HG03045 (cell line): ENCODE measurements around the gene SSPN.

Source experiments
- ATAC-seq: cut with Tn5 transposase; IDR thresholded peaks from one replicate; pipeline ENCODE4 v1.9.1; 2021; ENCODE audit warnings: mild to moderate bottlenecking, moderate library complexity; ENCODE audit not compliant: unreplicated experiment

Gene SSPN, protein sequence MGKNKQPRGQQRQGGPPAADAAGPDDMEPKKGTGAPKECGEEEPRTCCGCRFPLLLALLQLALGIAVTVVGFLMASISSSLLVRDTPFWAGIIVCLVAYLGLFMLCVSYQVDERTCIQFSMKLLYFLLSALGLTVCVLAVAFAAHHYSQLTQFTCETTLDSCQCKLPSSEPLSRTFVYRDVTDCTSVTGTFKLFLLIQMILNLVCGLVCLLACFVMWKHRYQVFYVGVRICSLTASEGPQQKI

DNA sequence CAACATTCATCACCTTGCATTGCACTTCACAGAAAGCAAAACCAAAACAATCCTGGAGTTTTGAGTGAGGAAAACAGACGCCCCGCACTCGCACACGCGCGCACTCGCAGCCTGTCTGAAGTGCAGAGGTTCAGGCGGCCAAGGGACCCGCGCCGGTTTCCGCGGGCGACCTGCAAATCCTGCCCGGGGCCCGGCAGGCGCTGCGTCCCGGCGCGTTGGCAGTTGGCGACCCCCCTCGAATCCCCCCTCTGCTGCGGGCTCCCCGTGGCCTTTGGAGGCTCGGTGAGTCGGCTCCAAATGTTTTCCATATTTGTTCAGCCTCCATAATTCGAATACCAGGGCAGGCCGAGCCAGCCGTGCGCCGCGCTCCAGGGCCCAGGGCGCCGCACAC lies at the start of gene SSPN:
TSS of gene SSPN (plus strand) at position 324 of the 391 bp plus-strand sequence. CDS start 100 bp downstream, outside the sequence.
- ATAC-seq, result no peak

DNA sequence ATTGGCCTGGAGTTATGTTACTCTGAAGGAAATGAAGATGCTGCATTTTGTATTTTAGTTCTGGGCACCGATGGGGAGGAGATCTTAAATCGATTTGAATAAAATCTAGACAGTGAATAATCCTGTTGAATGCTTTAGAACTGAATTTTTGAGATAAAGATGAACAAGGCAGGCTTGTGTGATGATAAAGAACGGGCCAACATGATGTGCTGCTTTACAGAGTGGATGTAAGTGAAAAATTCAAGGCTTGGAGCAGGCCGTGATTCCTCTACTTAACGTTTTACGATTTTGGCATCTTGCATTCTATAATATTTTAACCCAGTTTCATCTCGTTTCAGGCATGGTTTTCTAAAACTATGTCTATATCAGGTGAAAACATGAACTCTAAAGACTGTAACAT lies 47.1 kb upstream of the SSPN start:
- ATAC-seq, result no peak

DNA sequence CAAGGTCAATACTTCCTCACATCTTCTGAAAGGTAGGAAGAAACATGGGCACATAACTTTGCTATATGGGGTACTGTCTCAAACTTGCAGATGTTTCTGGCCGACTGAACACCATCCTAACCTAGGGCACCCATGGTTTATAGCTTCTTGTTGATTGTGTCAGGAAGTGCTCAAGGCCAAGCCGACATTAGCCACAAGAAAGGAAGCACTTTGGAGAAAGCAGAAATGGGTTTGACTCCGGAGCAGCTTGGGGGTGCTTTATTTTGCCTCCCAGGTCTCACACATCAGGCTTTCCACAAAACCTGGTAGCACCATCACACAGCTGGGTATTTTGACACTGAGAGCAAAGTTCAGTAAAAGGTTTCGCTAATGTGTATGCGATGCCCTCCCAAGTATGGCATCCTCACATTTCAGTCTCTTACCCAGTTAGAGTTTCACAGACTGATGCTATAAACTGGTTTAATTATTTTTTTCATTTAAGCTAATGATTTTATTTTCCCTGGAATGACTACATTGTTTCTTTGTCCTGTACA lies 45.3 kb upstream of the SSPN start:
- ATAC-seq, result no peak

DNA sequence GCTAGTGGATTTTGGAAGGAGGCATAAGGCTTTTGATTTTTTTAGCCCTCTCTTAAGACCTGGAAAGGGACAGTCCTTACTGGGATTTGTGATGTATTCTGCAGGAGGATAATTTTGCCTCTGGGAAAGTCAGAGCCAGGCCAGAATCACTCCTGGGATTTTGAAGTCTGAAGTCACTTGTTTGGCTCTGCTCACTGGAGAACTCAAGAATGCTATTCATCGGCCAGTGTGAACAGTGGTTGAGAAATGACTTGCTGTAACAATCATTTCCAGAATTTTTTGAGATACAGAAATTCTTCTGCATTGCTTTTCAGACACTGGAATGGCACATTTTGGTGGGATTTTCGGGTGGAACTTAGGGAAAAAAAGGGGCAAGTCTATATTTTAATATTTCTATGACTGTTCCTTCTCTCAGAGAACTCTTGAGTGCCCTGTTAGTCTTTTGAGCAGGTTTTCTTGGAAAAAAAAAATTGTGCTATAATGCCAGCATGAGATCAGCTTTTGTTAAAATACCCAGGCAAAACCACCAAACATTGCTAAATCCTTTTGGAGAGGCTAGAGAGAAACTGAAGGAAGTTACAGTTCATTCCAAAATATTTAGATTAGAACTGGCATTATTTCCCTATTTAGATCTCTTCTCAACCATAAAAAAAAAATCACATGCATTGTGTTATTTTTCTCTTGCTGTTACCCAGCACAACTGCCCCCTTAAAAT lies 44.5 kb upstream of the SSPN start:
- no peak for ATAC-seq

DNA sequence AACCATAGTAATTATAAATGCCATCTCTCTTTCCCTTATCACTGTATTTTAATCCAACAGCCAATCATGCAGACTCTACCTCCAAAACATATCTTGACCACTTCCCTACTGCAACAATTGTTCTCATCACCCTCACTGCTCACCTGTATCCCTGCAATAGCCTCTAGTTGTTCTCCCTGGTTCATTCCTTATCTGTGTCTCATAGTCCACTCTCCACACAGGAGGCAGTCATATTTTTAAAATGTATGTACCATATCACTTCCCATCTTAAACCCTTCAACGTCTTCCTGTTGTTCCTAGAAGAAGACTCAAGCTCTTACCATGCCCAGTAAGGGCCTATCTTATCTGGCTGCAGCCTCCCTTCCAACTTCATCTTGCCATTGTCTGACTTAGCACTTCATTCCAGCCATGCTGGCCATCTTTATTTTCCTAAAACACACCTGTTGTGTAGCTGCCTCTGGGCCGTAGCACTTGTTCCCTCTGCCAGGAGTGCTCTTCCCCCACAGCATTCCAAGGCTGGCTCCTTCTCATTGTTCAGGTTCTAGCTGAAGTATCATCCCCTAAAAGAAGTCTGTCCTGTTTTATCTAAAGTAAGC lies 42.8 kb upstream of the SSPN start:
- no peak for ATAC-seq

DNA sequence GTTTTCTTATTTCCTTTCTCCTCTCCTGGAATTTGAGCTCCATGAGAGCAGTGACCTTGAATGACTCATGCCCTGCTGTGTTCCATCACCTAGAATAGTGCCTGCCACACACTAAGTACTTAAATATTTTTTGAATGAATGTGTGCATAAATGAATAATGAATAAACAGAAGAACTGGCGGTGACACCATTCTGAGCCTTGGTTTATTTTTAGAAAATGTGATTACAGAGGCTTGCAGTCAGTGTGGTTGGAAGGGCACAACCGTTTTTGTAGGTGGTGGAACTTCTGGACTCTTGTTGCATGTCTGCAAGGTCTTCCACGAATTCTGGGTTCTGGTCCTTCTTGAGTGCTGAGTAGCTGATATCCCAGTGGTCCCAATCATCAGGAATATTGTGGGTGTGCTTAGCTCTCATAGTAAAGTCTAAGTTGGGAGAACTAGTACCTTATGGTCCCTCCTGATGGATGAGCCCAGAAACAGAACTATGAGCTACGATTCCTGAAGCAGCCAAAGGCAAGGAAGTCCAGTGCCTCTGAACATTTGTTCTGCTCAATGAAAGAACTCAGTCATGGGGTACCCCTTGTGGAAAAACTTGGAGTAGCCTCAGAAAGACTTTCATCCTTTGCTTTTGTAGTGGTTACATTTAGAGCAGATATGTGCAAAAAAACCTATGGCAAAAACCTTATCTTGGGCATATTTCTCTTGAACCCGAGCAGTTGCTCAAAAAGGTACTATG lies 41.8 kb upstream of the SSPN start:
- ATAC-seq, result no peak

DNA sequence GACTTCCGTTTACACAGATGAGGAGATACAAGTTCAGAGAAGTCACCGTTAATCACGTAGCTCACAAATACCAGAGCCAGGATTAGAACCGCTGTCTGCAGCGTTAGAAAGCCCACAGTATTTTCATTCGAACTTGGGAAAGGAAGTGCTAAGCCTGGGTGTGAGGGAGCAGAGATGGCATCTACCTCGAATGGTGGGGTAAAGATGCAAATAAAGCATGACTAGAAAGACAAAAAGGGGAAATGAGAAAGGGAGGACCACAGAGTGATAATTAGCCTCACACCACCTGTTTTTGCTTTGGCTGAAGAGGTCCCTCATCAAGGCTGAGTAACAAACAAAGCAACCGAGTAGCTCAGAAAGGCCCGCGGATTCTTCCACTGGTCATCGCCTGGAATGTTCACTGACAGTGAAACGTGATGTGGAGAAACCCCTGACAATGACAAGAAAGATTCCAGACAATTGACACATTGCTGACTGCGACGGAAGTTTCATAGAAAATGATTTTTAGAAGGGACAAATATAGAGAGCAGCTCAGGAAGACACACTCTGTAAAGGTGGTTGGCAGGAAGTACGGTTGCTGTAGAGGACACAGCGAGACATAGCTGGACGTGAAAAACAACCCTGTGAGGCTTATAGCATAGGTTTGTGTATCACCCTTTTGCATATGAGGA lies 39.0 kb upstream of the SSPN start:
- ATAC-seq, result peak; percentile 88

DNA sequence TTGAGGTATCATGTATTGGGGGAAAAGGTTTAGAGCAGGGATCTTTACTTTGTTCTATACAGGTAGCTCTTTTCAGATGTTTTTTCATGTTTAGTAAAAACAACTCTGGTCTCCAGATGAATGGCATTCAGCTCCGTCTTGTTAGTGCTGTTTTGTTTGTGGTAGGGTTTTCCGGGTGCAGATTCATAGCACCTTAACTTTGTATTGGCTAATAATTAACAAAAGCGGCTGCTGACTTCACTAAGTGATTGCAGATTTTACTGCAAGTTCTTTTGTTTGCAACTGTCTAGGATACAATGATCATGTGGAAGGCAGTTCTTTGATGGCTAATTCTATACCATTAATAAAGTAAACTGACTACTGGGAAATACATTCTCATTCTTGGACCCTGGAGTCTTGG lies 38.4 kb upstream of the SSPN start:
- peak; percentile 23 for ATAC-seq

DNA sequence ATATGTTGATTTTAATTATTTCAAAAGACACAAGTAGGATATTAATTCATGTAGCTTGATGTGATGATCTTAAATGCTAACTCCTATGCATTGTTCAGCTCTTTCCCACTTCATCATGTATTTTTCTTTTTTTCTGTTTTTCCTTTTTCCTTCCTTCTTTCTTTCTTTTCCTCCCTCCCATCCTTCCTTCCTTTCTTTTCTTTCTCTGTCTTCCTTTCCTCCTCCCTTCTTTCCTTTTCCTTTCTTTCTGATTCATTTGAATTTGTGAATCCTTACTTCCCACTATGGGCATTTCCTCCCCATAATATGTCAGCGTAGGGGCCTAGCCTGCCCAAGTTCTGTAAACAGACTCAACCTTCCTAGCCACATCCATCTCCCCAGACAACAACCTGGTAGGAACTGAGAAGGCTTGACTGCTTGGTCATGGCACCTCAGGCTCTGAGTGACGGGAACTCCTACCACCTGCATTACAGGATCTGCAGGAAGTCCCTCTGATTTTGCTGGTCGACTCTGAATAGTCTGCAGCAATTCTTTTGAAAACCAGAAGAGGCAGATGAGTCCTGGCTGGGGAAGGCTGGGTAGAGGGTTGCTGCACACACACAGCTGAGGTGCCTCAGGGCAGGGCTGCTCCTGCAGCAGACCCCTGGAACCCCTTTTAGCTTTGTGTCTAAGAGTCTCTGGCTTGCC lies 37.2 kb upstream of the SSPN start:
- no peak for ATAC-seq

DNA sequence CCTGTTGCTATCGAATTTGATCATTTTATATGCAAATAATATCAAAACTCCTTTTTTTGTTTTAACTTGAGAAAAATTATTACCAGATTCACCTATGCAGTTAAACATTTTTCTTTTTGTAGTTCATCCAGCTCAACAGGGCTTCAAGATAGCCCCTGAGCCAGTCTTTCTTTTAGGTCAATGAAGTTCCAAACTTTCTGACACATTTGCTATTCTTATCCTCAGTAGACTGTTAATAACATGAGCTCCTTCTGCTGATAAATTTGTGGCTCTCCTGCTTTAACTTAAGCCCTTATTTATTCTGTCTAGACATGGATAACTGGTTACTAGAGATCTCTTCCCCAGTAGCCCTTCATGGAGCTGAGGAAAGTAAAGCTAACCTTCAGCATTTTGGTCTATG lies 33.2 kb upstream of the SSPN start:
- ATAC-seq, result no peak

DNA sequence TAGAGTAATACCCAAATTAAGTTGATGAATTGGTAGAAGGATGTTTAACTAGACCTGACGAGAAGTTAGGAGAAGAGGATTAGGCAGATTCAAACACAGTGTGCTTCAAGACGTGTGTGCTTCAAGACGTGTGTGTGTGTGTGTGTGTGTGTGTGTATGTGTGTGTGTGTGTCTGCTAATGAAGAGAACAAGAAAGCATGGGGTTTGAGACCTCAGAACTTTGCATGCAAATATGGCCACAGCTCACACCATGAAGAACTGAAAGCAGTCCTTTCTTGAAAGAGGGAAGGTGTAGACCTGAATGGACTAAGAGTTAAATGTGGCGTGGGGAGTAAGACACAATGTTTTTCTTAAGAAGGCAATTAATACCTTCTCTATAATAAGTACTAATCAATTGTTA lies 32.5 kb upstream of the SSPN start:
- peak; percentile 80 for ATAC-seq

DNA sequence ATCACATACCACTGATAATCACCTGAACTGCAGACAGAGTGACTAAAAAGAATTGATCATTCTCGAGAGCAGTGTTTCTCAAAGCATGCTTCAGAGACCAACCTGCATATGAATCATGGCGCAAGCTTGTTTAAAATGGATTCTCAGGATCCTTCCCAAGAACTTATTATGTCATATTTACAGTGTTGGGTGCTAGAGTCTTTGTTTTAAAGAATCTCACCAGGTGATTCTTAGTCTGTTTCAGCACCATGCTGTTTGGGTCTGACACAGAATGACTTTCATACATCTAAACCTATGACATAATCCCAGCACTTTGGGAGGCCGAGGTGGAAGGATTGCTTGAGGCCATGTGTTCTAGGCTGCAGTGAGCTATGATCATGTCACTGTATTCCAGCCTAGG lies 31.3 kb upstream of the SSPN start:
- ATAC-seq, result no peak

DNA sequence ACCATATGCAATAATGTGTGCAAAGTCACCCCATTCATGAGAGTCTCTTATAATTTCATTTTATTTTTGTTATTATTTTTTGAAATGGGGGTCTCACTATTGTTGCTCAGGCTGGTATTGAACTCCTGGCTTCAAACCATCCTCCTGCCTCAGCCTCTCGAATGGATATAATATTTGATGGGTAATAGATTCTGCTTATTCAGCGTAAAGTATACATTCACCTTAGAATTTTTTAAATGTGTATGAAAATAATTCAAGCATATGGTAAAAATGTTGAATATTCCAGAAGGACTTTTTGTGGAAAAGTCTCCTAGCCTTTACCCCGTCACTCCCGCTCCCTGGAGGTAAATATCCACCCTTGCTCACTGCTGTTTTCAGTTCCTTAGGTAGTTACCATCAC lies 23.4 kb upstream of the SSPN start:
- ATAC-seq, result no peak

DNA sequence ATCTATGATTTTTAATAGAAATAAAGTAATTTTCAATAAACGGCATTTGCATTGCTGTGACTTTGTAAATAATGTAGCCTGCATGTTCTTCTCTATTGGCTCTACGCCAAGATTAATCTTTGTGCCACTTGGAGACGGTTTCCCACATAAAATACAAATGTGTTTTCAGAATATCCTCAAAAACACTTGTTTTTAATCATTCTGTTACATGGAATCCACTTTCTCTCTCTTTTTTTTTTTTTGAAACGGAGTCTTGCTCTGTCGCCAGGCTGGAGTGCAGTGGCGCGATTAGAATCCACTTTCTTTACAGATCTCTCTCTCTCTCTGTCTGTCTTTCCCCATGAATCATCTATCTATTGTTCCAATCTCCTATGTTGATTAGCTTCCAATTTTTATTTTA lies 22.8 kb upstream of the SSPN start:
- no peak for ATAC-seq

DNA sequence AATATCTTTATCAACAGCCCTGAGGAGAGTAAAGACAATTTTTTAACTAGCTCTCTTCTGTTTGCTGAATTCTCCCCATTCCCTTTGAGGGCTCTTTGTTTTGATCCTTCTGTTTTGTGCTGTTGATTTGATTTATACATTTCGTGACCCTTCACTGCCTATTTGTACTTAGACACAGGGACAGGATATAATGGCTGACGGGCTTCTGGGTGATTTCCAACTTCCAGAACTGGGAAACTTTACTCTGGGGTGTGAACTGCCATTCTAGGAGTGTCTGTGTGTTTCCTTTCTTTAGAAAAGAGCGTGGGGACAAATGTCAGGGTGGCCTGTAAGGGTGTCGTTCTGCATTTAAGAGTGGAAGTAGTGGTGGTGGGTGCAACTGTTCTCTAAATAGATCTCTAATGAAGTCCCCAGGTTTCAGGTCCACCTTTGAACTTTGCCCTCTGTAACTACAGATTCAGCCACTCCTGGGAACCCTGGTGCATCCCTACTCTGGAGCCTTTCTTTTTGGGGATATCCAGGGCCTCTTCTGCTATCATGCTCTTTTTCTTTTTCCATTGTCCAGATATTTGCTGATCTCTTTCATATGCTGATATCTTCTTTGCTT lies 22.3 kb upstream of the SSPN start:
- ATAC-seq, result no peak

DNA sequence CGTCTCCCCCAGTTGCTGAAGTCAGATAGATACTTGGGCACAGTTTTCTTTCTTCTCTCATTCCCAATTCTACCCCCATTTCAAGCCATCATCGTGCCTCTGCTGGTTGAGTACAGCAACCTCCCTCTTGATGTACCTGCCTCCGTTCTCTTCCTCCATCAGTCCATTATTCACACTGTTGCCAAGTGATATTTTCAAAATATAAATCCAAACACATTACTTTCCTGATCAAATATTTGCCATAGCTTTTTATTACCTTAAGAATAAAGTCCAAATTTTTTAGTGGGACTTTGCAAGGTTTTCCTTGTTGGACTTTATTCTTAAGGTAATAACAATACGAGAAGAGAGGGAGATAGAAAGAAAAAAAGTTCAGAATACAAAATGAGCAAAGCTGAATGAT lies 18.6 kb upstream of the SSPN start:
- no peak for ATAC-seq

DNA sequence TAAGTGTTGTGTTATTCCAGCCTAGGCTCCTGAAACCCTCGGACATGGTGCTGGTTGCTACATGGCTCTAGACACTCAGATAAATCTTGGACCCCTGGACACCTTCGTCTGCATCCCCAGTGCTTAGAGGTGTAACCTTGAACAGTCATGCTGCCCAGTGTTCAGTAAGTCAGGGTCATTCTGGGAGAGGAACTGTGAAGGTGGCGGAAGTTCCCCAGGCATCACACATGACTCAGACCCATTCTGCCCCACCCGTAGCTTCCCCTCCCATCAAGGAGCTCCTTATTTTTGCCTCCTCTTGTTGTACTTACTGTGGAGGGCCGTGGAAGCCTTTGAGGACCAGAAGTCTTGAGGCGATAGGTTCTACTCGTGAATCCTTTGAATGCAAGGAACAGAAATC lies 18.1 kb upstream of the SSPN start:
- ATAC-seq, result peak; percentile 55

DNA sequence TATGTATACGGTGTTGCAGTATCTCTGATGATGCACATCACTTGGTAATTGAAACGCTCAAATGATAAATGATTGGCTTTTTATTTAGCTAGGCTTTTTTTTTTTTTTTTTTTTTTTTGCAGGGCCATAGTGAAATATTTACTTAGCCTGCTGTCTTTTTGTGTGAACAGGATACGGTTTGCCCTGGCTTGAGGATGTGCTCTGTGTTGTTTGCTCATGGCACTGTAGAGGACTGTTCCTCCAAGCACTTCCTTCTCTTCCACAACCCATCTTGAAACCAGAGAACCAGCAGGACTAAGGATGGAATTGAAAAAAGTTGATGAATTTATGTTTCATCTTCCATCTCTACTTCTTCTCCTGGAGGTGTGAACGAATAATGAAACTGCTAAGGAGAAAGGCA lies 15.5 kb upstream of the SSPN start:
- no peak for ATAC-seq

DNA sequence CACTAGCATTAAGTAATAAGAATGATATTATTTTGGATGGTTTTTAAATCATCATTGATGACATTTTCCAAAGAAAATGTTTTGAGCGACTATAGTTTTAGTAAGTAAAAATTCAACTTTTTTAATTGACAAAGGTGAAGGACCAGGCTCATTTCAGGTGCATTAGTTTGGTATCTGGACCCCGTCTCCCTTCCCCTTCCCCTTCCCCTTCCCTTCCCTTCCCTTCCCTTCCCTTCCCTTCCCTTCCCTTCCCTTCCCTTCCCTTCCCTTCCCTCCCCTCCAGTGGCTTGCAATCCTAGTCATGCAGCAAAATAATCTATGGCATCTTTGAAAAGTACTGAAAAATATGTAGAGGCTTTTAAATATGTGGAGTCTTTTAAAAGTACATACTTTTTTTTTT lies 13.0 kb upstream of the SSPN start:
- no peak for ATAC-seq
